ENCODE measurements around the gene MPDU1. TPM values are rescaled to one million over a fixed set of nuclear protein-coding genes. Genes with fewer than 3 reads are reported as not detected.

MPDU1 gene
- total RNA-seq, 1 donor from 2014 or later: 199 TPM

DNA sequence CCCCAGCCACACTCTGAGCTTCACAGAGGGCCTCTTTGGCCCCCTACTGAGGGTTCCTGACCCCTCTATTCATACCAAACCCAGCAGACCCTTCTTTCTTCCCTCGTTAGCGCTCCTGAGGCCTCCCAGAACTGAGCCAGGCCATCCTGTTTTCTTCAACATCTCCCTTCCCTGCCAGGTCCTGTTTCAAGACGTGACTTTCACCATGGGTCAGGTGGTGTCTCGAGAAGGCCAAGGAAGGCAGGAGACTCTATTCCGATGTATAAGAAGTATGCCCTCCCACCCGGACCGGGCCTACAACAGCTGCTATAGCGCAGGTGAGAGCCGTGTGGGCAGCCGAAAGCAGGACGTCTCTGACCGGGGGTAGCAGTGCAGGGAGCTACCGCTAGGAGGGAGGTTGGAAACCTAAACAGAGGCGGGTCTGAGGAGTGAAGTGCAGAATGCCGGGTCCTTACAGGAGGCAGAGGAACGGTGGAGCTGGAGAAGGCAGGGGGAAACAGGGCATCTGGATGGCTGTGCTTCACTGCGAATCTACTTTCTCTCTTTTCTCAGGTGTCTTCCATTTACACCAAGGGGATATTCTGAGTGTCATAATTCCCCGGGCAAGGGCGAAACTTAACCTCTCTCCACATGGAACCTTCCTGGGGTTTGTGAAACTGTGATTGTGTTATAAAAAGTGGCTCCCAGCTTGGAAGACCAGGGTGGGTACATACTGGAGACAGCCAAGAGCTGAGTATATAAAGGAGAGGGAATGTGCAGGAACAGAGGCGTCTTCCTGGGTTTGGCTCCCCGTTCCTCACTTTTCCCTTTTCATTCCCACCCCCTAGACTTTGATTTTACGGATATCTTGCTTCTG lies 23.3 kb upstream of the MPDU1 start:
- peak; percentile 62 for DNase-seq (ENCODE audit: low read depth)

DNA sequence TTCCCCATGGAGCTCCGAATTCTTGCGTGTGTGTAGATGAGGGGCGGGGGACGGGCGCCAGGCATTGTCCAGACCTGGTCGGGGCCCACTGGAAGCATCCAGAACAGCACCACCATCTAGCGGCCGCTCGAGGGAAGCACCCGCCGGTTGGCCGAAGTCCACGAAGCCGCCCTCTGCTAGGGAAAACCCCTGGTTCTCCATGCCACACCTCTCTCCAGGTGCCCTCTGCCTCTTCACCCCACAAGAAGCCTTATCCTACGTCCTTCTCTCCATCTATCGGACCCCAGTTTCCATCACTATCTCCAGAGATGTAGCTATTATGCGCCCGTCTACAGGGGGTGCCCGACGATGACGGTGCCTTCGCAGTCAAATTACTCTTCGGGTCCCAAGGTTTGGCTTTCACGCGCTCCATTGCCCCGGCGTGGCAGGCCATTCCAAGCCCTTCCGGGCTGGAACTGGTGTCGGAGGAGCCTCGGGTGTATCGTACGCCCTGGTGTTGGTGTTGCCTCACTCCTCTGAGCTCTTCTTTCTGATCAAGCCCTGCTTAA lies 22.6 kb upstream of the MPDU1 start:
- peak; percentile 82 for DNase-seq (ENCODE audit: low read depth)

DNA sequence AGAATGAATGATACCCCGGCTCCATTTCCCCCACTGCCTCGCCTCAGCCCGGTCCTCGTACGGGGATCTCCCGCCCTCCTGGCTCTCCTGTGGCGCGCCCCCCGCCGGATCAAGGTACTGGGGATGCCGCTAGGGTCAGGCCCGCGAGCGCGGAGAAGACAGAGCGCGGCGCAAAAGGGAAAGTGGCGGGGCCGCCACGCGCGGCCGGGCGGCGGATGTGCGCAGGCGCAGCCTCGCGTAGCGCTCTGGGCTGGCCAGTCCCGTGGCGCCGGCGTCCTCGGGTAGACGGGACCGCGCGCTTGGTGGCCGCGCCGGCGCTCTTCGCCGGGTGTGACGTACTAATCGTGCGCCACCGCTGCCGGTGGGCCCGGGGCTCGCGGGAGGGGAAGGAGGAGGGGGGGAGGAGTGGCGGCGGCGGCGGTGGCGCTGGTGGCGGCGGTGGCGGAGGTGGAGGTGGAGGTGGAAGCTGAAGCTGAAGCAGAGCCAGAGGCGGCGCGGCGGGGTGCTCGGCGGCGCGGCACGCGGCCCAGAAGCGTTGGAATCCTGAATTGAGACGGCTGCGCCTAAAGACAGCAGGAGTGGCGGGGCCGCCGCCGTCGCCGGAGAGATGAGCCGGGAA lies 22.0 kb upstream of the MPDU1 start, which contains the start of gene SENP3:
SENP3 (plus strand) TSS at position 331 of the 619 bp plus-strand sequence. CDS start 1,158 bp downstream, outside the sequence.
- DNase-seq (ENCODE audit: low read depth): peak; percentile 91

DNA sequence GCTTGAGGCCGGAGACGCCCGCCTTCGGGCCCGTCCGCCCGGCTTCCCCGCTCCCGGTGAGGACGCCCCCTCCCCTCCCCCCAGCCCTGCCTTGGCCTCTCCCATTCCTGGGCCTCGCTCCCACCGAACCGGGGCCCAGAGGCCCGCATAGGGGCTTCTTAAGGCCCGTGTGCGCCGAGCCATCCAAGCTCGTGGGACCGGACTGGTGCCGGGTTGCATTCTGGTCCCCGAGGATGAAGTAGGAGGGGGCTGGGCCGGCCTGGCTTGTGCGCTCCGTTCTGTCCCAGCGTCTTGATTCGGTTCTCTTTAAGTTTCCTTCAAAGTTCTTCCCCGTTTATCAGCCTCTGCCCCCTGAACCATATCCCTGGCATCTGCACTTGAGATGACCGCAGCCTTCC lies 21.4 kb upstream of the MPDU1 start:
- DNase-seq (ENCODE audit: low read depth): no peak

DNA sequence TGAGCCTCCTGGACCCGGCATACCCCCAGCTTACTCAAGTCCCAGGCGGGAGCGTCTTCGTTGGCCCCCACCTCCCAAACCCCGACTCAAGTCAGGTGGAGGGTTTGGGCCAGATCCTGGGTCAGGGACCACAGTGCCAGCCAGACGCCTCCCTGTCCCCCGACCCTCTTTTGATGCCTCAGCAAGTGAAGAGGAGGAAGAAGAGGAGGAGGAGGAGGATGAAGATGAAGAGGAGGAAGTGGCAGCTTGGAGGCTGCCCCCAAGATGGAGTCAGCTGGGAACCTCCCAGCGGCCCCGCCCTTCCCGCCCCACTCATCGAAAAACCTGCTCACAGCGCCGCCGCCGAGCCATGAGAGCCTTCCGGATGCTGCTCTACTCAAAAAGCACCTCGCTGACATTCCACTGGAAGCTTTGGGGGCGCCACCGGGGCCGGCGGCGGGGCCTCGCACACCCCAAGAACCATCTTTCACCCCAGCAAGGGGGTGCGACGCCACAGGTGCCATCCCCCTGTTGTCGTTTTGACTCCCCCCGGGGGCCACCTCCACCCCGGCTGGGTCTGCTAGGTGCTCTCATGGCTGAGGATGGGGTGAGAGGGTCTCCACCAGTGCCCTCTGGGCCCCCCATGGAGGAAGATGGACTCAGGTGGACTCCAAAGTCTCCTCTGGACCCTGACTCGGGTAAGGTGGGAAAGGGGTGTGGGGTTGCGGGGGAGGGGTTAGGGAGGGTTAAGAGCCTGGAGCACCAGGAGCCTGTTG lies 20.4 kb upstream of the MPDU1 start:
- no peak for DNase-seq (ENCODE audit: low read depth)

DNA sequence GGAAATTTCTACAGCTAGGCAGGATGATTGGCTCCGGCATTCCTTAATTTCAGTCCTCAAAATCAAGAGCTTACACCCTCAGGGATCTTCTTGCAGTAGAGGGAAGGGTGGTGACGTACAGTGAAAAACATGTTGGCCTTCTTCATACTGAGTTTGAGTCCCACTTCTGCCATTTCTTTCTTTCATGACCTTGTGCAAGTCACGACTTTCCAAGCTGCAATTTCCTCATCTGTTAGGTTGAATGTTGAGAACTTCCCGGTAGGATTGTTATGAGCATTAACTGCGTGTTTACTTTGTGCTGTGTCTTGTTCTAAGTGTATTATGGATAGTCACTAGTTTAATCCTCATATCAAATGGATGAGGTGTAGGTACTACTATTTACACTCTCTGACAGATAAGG lies 14.1 kb upstream of the MPDU1 start:
- no peak for DNase-seq (ENCODE audit: low read depth)

DNA sequence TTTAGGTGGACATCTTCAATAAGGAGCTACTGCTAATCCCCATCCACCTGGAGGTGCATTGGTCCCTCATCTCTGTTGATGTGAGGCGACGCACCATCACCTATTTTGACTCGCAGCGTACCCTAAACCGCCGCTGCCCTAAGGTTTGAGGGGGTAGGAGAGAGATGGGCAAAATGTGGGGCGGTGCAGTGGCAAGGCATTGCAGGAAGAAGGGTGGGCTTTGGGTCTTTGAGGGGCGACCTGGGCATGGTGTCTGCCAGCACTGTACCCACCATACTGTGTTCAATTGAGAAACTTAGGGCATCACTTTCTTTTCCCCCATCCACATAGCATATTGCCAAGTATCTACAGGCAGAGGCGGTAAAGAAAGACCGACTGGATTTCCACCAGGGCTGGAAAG lies 13.3 kb upstream of the MPDU1 start:
- no peak for DNase-seq (ENCODE audit: low read depth)

DNA sequence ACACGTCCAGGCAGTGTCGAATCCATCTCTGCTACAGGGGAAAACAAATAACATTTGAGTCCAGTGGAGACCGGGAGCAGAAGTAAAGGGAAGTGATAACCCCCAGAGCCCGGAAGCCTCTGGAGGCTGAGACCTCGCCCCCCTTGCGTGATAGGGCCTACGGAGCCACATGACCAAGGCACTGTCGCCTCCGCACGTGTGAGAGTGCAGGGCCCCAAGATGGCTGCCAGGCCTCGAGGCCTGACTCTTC lies 11.4 kb upstream of the MPDU1 start:
- DNase-seq (ENCODE audit: low read depth): no peak

DNA sequence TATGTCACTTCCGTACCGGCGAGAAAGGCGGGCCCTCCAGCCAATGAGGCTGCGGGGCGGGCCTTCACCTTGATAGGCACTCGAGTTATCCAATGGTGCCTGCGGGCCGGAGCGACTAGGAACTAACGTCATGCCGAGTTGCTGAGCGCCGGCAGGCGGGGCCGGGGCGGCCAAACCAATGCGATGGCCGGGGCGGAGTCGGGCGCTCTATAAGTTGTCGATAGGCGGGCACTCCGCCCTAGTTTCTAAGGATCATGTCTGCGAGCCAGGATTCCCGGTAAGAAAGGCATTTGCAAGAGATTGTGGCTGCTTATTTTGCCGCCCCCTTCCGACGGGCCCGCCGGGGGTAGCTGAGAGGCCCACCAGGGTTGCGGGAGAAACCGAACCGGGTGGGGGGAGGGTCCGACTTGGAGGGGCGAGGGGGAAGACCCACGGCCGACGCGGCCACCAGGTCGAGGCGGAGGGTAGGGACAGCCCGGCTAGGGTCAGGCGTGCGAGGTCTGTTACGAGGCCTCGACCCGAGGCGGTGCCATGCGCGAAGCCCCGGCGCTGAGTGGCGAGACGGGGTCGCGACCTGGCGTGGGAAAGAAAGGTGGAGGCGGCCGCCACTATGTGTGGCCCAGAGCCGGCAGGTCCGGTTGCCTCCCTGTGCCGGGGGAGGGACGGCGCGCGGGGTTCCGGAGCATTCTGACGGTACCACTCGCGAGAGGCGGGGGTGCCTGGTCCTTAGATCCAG lies 10.9 kb upstream of the MPDU1 start:
- peak; percentile 99 for DNase-seq (ENCODE audit: low read depth)

DNA sequence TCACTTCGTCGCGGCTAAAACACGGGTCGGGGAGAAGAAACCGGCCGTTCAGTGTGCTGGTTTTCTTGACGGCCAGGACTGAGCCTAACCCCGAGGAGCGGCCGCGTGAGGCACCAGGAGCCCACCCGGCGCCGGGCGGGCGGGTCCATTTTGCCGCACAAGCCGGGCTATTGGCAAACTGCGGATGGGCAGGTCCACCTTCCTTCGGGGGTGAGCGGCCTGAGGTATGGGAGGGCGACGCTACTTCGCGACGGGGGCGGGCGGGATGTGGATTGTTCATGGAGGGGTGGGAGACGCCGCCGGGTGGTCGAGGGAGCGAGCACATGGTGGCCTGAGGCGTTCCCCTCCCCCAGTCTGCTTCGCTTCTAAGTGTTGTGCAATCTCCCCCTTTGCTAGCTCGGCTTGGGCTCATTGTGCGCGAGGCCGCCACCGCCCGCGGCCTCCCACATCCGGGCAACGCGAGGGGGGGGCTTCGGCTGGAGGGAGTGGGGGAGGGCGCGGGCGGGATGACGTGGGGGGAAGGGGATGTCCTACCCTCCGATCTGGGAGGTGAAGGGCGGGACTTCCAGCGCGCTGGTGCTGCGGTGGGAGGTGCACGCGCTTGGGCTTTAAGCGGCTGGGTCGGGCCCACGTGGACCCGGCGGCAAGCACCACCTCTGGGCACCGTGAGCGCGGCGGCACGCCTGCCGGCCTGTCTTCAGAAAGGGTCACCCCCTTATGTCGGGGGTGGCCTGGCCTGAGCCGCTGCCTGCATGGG lies 10.2 kb upstream of the MPDU1 start:
- DNase-seq (ENCODE audit: low read depth): peak; percentile 91

DNA sequence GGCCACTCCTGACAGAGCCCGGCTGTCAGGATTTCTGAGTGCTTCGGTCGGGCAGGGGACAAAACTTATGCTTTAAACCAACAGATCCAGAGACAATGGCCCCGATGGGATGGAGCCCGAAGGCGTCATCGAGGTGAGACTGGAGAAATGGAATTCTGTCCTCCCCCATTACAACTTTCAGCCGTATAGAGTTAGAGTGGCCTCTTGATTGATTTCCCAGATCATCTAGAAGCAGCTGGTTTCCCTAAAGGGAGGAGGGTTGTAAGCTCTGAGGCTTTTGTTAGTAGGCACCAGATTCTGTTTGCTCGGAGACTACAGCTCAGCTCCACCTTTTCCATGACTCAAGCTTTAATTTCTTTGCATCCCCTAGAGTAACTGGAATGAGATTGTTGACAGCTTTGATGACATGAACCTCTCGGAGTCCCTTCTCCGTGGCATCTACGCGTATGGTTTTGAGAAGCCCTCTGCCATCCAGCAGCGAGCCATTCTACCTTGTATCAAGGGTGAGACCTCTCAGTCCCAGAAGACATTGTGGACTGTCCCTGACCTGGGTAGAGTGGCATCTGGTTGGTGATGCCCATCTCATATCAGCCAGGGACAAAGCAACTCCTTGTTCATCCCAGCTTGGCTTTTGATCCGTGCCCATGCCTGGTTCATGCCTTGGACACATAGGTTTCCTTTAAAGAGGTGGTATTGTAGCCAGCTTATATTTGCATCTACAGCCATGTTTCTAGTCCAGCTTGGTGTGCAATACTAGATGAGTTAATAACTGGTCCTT lies 9.3 kb upstream of the MPDU1 start:
- DNase-seq (ENCODE audit: low read depth): peak; percentile 35

DNA sequence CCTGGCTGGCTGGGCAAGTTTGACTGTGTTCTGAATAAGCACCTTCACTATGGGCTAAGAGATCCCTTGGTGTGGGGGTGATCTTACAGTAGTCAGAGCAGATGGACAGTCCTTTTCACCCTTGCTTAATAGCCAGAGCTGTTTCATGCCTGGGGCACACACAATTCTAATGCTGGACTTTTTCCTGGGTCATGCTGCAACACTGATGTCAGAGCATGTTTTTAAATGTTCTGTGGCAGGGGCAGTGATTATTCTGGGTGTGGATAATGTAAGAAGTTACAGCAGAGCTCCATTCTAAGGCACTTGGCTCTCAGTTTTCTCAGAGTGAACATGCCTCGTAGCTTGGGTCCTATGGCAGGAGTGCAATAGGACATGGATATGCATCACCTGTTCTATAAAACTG lies 8.2 kb upstream of the MPDU1 start:
- no peak for DNase-seq (ENCODE audit: low read depth)

DNA sequence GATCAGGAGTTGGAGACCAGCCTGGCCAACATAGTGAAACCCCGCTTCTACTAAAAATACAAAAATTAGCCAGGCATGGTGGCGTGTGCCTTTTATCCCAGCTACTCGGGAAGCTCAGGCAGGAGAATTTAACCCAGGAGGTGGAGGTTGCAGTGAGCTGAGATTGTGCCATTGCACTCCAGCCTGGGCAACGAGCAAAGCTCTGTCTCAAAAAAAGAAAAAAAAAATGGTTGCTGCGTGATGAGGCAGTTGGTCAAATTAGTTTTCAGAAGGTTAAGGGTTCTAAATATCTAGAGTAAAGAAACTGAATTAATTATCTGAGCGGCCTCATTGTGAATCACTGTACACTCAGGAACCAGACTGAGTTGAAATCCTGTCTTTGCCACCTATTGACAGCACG lies 7.7 kb upstream of the MPDU1 start:
- no peak for DNase-seq (ENCODE audit: low read depth)

DNA sequence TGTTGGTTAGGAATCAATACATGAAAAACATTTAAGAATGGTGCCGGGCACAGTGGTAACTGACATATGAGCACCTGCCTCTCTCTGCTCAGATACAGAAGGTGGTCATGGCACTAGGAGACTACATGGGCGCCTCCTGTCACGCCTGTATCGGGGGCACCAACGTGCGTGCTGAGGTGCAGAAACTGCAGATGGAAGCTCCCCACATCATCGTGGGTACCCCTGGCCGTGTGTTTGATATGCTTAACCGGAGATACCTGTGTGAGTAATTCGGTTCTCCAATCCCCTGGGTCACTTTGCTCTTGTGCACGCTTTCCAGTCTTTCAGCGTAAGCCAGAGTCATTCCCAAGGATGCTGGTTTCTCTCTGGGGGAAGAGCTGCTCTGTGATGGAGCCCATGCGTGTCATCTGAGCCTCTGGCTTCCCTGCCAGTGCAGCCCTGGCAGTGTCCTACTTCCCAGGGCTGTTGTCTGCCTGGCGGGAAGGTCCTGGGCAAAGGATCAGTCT lies 7.2 kb upstream of the MPDU1 start:
- no peak for DNase-seq (ENCODE audit: low read depth)

DNA sequence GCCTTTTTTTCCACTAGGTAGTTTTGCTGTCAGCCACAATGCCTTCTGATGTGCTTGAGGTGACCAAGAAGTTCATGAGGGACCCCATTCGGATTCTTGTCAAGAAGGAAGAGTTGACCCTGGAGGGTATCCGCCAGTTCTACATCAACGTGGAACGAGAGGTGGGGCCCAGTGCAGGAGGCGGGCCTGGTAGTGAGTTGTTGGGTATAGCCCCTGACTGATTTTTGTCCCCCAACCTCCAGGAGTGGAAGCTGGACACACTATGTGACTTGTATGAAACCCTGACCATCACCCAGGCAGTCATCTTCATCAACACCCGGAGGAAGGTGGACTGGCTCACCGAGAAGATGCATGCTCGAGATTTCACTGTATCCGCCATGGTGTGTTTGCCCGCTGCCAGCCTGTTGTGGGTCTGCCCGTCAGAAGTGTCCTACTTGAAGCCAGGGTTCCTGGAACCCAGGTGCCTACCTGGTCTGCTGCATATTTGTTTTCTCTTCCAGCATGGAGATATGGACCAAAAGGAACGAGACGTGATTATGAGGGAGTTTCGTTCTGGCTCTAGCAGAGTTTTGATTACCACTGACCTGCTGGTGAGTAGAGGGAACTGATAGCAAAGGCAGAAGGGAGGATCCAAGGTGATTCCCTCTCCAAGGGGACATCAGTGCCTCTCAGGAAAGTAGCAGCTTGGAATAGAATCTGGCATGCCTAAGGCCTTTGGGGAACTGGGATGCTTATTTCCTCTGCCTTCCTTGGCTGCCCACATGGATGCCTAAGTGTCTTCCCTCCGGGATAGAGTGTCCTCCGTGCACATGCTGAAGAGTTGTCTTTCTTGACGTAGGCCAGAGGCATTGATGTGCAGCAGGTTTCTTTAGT lies 6.1 kb upstream of the MPDU1 start:
- no peak for DNase-seq (ENCODE audit: low read depth)

DNA sequence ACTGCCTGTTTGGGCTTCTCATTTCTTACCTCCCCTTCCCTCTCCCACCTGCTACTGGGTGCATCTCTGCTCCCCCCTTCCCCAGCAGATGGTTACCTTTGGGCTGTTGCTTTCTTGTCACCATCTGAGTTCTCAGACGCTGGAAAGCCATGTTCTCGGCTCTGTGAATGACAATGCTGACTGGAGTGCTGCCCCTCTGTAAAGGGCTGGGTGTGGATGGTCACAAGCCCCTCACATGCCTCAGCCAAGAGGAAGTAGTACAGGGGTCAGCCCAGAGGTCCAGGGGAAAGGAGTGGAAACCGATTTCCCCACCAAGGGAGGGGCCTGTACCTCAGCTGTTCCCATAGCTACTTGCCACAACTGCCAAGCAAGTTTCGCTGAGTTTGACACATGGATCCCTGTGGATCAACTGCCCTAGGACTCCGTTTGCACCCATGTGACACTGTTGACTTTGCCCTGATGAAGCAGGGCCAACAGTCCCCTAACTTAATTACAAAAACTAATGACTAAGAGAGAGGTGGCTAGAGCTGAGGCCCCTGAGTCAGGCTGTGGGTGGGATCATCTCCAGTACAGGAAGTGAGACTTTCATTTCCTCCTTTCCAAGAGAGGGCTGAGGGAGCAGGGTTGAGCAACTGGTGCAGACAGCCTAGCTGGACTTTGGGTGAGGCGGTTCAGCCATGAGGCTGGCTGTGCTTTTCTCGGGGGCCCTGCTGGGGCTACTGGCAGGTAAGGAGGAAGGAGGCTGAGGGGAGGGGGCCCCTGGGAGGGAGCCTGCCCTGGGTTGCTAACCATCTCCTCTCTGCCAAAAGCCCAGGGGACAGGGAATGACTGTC lies 4.4 kb upstream of the MPDU1 start, which contains the start of gene CD68:
CD68 (plus strand) TSS at position 638 of the 833 bp plus-strand sequence; CDS start at position 678, 40 bp downstream.
- DNase-seq (ENCODE audit: low read depth): peak; percentile 82

DNA sequence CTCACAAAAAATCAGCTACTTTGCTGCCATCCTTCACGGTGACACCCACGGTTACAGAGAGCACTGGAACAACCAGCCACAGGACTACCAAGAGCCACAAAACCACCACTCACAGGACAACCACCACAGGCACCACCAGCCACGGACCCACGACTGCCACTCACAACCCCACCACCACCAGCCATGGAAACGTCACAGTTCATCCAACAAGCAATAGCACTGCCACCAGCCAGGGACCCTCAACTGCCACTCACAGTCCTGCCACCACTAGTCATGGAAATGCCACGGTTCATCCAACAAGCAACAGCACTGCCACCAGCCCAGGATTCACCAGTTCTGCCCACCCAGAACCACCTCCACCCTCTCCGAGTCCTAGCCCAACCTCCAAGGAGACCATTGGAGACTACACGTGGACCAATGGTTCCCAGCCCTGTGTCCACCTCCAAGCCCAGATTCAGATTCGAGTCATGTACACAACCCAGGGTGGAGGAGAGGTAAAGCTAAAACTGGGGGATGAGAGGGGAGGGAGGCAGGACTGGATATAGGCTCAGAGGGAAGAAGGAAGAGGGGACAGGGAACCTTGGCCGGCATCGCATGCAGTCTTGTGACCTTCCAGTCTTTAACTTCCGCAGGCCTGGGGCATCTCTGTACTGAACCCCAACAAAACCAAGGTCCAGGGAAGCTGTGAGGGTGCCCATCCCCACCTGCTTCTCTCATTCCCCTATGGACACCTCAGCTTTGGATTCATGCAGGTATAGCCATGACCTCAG lies 3.6 kb upstream of the MPDU1 start:
- peak; percentile 51 for DNase-seq (ENCODE audit: low read depth)

All from myocyte (in vitro differentiated cells).